ENCODE data around the gene FIP1L1. TPM values are rescaled to one million over a fixed set of nuclear protein-coding genes. Genes with fewer than 3 reads are reported as not detected.

The FIP1L1 gene
- polyA plus RNA-seq, 2 of the 4 experiments (the other 2 are of a cell fraction) = 27.9 to 40.5 TPM

DNA sequence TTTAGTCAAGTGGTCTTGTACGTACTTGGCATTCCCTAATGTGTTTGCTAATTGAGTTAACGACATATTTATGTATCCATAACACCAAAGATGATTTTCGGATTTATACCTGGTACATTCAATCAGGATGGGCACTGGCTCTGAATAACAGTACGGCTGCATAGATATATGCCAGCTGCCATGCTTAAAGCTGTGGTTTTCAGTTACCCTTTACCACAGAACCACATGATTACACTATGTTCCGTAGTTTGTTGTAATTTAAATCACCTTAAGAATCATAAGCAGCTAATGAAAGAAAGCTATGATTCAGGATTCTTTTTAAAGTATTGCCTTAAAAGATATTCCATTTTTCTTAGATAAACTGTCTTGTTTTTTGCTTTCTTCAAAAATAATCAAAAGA lies 53.6 kb downstream of the FIP1L1 start:
- no peak overlapping the region for H3K4me2 ChIP-seq
- TF ChIP-seq, protein P1, sequence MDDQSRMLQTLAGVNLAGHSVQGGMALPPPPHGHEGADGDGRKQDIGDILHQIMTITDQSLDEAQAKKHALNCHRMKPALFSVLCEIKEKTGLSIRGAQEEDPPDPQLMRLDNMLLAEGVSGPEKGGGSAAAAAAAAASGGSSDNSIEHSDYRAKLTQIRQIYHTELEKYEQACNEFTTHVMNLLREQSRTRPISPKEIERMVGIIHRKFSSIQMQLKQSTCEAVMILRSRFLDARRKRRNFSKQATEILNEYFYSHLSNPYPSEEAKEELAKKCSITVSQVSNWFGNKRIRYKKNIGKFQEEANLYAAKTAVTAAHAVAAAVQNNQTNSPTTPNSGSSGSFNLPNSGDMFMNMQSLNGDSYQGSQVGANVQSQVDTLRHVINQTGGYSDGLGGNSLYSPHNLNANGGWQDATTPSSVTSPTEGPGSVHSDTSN (IDR thresholded peaks at IDR 0.05) = no peak
- no peak overlapping the region for H3K4me3 ChIP-seq
- WGBS (ENCODE audit: missing lambda C conversion rate) = 91% methylated on average over 5 of the region's 5 CpGs
- DNase-seq (ENCODE audit: low read depth in 1 of 2, low spot score in 1 of 2) = no peak
- no peaks in the 10 kb centered on the region for H3K9me3 ChIP-seq
- no peaks in the 10 kb centered on the region; the same call in 2 of the 3 replicates for H3K4me1 ChIP-seq
- H3K27ac ChIP-seq = no peak overlapping the region
- POLR2A ChIA-PET = no interaction called here
- FAIRE-seq = no peak
- ATAC-seq = no peak
- CTCF ChIA-PET = interaction anchor here (1.0 kb wide), 1 partner anchor 415 kb away, joined by 3 read pairs; no protein-coding TSS in a partner anchor

- Histone ChIP-seq H3K4me1 (no peaks in the 10 kb centered on the region; the same call in 2 of the 3 replicates), H3K4me2 (no peak overlapping the region), H3K4me3 (no peak overlapping the region), H3K9me3 (no peaks in the 10 kb centered on the region), H3K27ac (no peak overlapping the region)
- DNase-seq (ENCODE audit: low read depth in 1 of 2, low spot score in 1 of 2) = no peak
- POLR2A ChIA-PET = no interaction called here
- ATAC-seq = no peak
- CTCF ChIA-PET = no interaction called here
- TF ChIP-seq JUN (IDR thresholded peaks at IDR 0.05) = no peak
- no peak for TF ChIP-seq KDM1A (IDR thresholded peaks at IDR 0.05; ENCODE audit: low read depth)
- 96% methylated on average over 4 of the region's 4 CpGs for WGBS (ENCODE audit: missing lambda C conversion rate)
- no peak for FAIRE-seq
Observed at GRCh38 chr4:53432528-53433424, 55.3 kb downstream of the FIP1L1 start.

GRCh38 chr4:53436251-53436650 lies 58.8 kb downstream of the FIP1L1 start:
- 88% methylated on average over 1 of the region's 1 CpG for WGBS (ENCODE audit: missing lambda C conversion rate)
- Histone ChIP-seq H3K9me3 (no peaks in the 10 kb centered on the region), H3K4me1 (no peaks in the 10 kb centered on the region), H3K27ac (no peak overlapping the region), H3K4me2 (no peak overlapping the region), H3K4me3 (no peak overlapping the region)
- no peak for DNase-seq (ENCODE audit: low read depth in 1 of 2, low spot score in 1 of 2)
- no peak for FAIRE-seq
- ChIA-PET CTCF (no interaction called here), POLR2A (no interaction called here)
- ATAC-seq = no peak
- TF ChIP-seq HOXB5 (CRISPR knock-in tag; IDR thresholded peaks at IDR 0.05) = no peak

DNA sequence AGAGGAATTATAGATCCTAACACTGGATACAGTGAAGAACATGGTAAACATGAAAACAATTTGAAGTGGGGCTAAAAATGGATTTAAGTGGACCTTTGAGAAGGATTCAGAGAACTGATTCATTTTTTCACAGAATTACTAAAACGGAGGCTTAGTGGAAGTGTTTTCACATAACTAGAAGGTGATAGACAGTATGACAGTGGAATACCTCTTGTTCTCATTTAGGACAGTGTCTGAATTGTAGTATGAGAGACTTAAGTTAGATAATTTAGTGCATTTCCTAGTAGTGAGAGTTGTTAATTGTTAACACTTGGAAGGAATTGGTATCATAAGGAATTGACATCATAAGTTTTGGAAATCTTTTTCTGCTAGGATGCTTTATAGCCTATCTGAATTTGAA lies 64.1 kb downstream of the FIP1L1 start:
- CTCF ChIA-PET = no interaction called here

More for the DNA sequence above, 64.1 kb downstream of the FIP1L1 start:
- POLR2A ChIA-PET = no interaction called here
- H3K4me3 ChIP-seq = no peak overlapping the region
- ATAC-seq (no peak), FAIRE-seq (no peak), DNase-seq (ENCODE audit: low read depth in 1 of 2, low spot score in 1 of 2) (no peak)
- no peak for TF ChIP-seq HOXA7 (CRISPR knock-in tag; IDR thresholded peaks at IDR 0.05)
- TF ChIP-seq PHF8 (IDR thresholded peaks at IDR 0.05; ENCODE audit: borderline replicate concordance, low read depth) = no peak
- no peak for TF ChIP-seq JUNB (IDR thresholded peaks at IDR 0.05)
- no peak for TF ChIP-seq KDM5A (IDR thresholded peaks at IDR 0.05)
- TF ChIP-seq ZFP36 (IDR thresholded peaks at IDR 0.05; ENCODE audit: borderline replicate concordance, partially characterized antibody) = no peak
- no peak for TF ChIP-seq CTCF (IDR thresholded peaks at IDR 0.05)
- TF ChIP-seq HDAC2 (IDR thresholded peaks at IDR 0.05) = no peak
- no peak for TF ChIP-seq FOSL2 (IDR thresholded peaks at IDR 0.05)
- no peak for TF ChIP-seq FOSL2 (CRISPR knock-in tag; IDR thresholded peaks at IDR 0.05)
- TF ChIP-seq NR3C1 (IDR thresholded peaks at IDR 0.05) = no peak
- TF ChIP-seq EP300 (IDR thresholded peaks at IDR 0.05) = no peak
- no peak for TF ChIP-seq CEBPB (IDR thresholded peaks at IDR 0.05)
- no peak for TF ChIP-seq POLR2A (IDR thresholded peaks at IDR 0.05; ENCODE audit: low read length)
- TF ChIP-seq MAFK (IDR thresholded peaks at IDR 0.05; ENCODE audit: partially characterized antibody) = no peak
- no peak for TF ChIP-seq CHD4 (IDR thresholded peaks at IDR 0.05; ENCODE audit: borderline replicate concordance)
- TF ChIP-seq RFX5 (IDR thresholded peaks at IDR 0.05) = no peak
- no peak for TF ChIP-seq EHF (CRISPR knock-in tag; IDR thresholded peaks at IDR 0.05)
- TF ChIP-seq, protein P2, sequence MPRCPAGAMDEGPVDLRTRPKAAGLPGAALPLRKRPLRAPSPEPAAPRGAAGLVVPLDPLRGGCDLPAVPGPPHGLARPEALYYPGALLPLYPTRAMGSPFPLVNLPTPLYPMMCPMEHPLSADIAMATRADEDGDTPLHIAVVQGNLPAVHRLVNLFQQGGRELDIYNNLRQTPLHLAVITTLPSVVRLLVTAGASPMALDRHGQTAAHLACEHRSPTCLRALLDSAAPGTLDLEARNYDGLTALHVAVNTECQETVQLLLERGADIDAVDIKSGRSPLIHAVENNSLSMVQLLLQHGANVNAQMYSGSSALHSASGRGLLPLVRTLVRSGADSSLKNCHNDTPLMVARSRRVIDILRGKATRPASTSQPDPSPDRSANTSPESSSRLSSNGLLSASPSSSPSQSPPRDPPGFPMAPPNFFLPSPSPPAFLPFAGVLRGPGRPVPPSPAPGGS (IDR thresholded peaks at IDR 0.05) = no peak
- no peak for TF ChIP-seq EHMT2 (IDR thresholded peaks at IDR 0.05; ENCODE audit: low read depth)
- TF ChIP-seq ELK1 (IDR thresholded peaks at IDR 0.05; ENCODE audit: low read depth, low read length) = no peak
- H3K9me3 ChIP-seq = no peaks in the 10 kb centered on the region
- 93% methylated on average over 1 of the region's 1 CpG for WGBS (ENCODE audit: missing lambda C conversion rate)
- no peak overlapping the region for H3K27ac ChIP-seq
- no peak overlapping the region for H3K4me2 ChIP-seq
- H3K4me1 ChIP-seq = no peaks in the 10 kb centered on the region
